Endothelial cell of umbilical vein (primary cell): ENCODE results near the gene LCOR. TPM values are rescaled to one million over a fixed set of nuclear protein-coding genes. Genes with fewer than 3 reads are reported as not detected.

Experiments used
- BruUV-seq: library from RNA; stranded (reverse); fragments of 400-500 nt; replicated peaks from 2 replicates; lab custom pipeline; 2021; lab: Mats Ljungman, UMichigan
- CTCF ChIA-PET: fragments of 300-600, 350-600 bp; sonication (Branson Sonifier 250); formaldehyde crosslinking; loops from one replicate; lab custom pipeline; 2021; ENCODE audit warnings: antibody characterized with exemption, inconsistent platforms; lab: Charles Lee
- POLR2A ChIA-PET: fragments of 300-600, 350-600 bp; sonication (Branson Sonifier 250); formaldehyde crosslinking; loops from one replicate; lab custom pipeline; 2021; ENCODE audit warnings: antibody characterized with exemption, inconsistent platforms; lab: Charles Lee
- DNase-seq: peaks from one replicate; pipeline ENCODE4 v3.0.0-alpha.2; 2011; ENCODE audit warnings: low read depth, low spot score
- FAIRE-seq: peaks from 2 replicates; lab custom pipeline; 2011; peaks lifted over from hg19 to GRCh38; lab: Jason Lieb, UNC
- H2AFZ ChIP-seq: 2 replicates; pipeline ENCODE4 v1.6.0; 2012; ENCODE audit warnings: low read depth, low read length, control low read depth, inconsistent platforms
- H3K27ac ChIP-seq: 2 replicates; pipeline ENCODE4 v1.5.1; 2011; ENCODE audit warnings: low read depth, mild to moderate bottlenecking, control low read depth, low read length, moderate library complexity; ENCODE audit not compliant: insufficient read depth
- H3K27me3 ChIP-seq, 2 experiments: 2 replicates each; pipeline versions ENCODE4 v1.6.0 to v1.6.1; 2011; ENCODE audit warnings: low read length in 2 of 2, mixed read lengths in 1 of 2; ENCODE audit not compliant: control insufficient read depth in 2 of 2, insufficient read depth in 2 of 2
- H3K36me3 ChIP-seq, 2 experiments: 2 replicates in 1 of 2; 3 replicates in 1 of 2; pipeline ENCODE4 v1.5.1; 2011; ENCODE audit warnings: low read length in 2 of 2, mild to moderate bottlenecking in 1 of 2, moderate library complexity in 1 of 2; ENCODE audit not compliant: control insufficient read depth in 2 of 2, insufficient read depth in 2 of 2; ENCODE audit errors: extremely low read depth in 1 of 2
- H3K4me1 ChIP-seq: 3 replicates; pipeline ENCODE4 v1.5.1; 2011; ENCODE audit warnings: mild to moderate bottlenecking, low read length; ENCODE audit not compliant: control insufficient read depth, insufficient read depth; ENCODE audit errors: extremely low read depth
- H3K4me2 ChIP-seq: 2 replicates; pipeline ENCODE4 v1.6.1; 2011; ENCODE audit warnings: low read length, control low read depth, mixed read lengths; ENCODE audit not compliant: insufficient read depth
- H3K4me3 ChIP-seq, 3 experiments: fragments of 200-600 bp in 1 of 3; sonication (generic), shearing (Covaris generic) in 1 of 3; replicated peaks in 1 of 3; 2 replicates each; pipeline ENCODE4 v1.5.1; 2011 to 2016; ENCODE audit warnings: control low read depth in 3 of 3, low read length in 3 of 3, mild to moderate bottlenecking in 2 of 3, inconsistent platforms in 1 of 3, low read depth in 1 of 3, moderate library complexity in 1 of 3; ENCODE audit not compliant: insufficient read depth in 1 of 3
- H3K79me2 ChIP-seq: 2 replicates; pipeline ENCODE4 v1.6.0; 2012; ENCODE audit warnings: low read length, inconsistent platforms; ENCODE audit not compliant: control insufficient read depth, insufficient read depth
- H3K9ac ChIP-seq: replicated peaks from 2 replicates; pipeline ENCODE3; 2011; ENCODE audit warnings: low read length, control low read depth; ENCODE audit not compliant: insufficient read depth; ENCODE audit errors: extremely low read depth
- H3K9me1 ChIP-seq: replicated peaks from 3 replicates; pipeline ENCODE4 v1.6.0; 2011; ENCODE audit warnings: mild to moderate bottlenecking, low read length; ENCODE audit not compliant: control insufficient read depth, insufficient read depth; ENCODE audit errors: extremely low read depth
- H3K9me3 ChIP-seq: replicated peaks from 2 replicates; pipeline ENCODE4 v1.5.1; 2012; ENCODE audit warnings: low read length, inconsistent platforms; ENCODE audit not compliant: control insufficient read depth, insufficient read depth
- H4K20me1 ChIP-seq: replicated peaks from 2 replicates; pipeline ENCODE3; 2011; ENCODE audit warnings: mild to moderate bottlenecking, low read length; ENCODE audit not compliant: control insufficient read depth, insufficient read depth; ENCODE audit errors: extremely low read depth
- FOS ChIP-seq: IDR thresholded peaks from 2 replicates; pipeline ENCODE4 v1.6.1; 2011; ENCODE audit warnings: mild to moderate bottlenecking, low read length, moderate library complexity, borderline replicate concordance; ENCODE audit not compliant: insufficient read depth
- JUN ChIP-seq: IDR thresholded peaks from 2 replicates; pipeline ENCODE4 v1.6.1; 2011; ENCODE audit warnings: borderline replicate concordance, low read depth; ENCODE audit not compliant: insufficient read length, insufficient read depth
- MYC ChIP-seq: IDR thresholded peaks from one replicate; pipeline ENCODE4 v1.6.1; 2011; ENCODE audit warnings: mild to moderate bottlenecking, low read depth, low read length
- dilution Hi-C: fragments of 300-500 bp; cut with MboI; formaldehyde crosslinking; loops from one replicate; pipeline ENCODE4 v1.15.0; 2019; ENCODE audit warnings: low sequenced_read_pairs; ENCODE audit not compliant: extremely low pct_ligation_motif_present
- intact Hi-C: fragments of 100-400 bp; cut with micrococcal nuclease; formaldehyde crosslinking; loops from one replicate; pipeline ENCODE4 v1.10.0; 2022
- polyA plus RNA-seq, 4 experiments: library from polyadenylated mRNA; depleted of rRNA in 3 of 4; stranded (reverse) in 3 of 4; unstranded in 1 of 4; fragments of >200 nt; gene quantifications; 2 replicates each; pipeline versions ENCODE4 v1.2.1 to v1.2.3, GENCODE V29; 2011 to 2012; ENCODE audit warnings: missing spikeins in 1 of 4
- total RNA-seq: library from RNA; stranded (reverse); gene quantifications from 2 replicates; pipeline ENCODE4 v1.2.3, GENCODE V29; 2021
- TF ChIP-seq, protein P1 (sequence below): IDR thresholded peaks from 2 replicates; pipeline ENCODE4 v1.6.1; 2011; ENCODE audit not compliant: insufficient read depth, insufficient read length
- TF ChIP-seq, protein P2 (sequence below), 2 donors: IDR thresholded peaks; 1 replicate in 1 of 2; 2 replicates in 1 of 2; pipeline ENCODE4 v1.5.1; 2011; ENCODE audit warnings: low read length in 2 of 2, mild to moderate bottlenecking in 2 of 2, moderate library complexity in 2 of 2, control low read depth in 1 of 2, inconsistent platforms in 1 of 2, low read depth in 1 of 2; ENCODE audit not compliant: insufficient read depth in 1 of 2; ENCODE audit errors: extremely low read depth in 1 of 2

The LCOR gene
- total and polyA plus RNA-seq, 2 donors (not counting 3 experiments of a cell fraction or from before 2014, with no cell fraction given), result 11.6 to 39.0 TPM

DNA sequence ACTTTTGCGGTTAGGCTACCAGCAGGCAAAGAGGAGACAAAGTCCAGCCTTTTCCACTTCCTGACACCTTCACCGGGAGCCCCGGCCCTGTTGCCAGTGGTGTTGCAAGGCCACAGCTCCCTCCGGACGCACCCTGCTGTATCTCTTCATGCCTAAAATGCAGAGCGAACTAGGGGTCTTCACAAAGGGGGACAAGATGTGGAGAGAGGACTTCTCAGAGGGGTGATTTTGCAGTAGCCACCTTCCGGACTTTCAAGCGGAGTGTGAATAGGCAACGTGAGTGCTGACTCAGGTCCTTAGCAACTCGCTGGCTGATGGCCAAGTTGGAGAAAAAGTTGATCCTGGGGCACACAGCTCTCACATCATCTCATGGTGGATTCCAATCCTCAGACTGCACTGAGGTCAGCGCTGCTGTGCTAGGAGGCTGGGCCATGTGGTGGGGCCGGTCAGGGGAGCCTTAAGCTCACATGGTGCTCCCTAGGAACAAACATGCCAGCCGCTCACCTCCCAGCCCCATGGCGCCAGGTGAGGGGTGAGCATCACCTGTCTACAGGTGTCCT is 166.3 kb downstream of the LCOR start:
- H3K9ac ChIP-seq, result no peak overlapping the region
- no peaks in the 10 kb centered on the region for H3K9me1 ChIP-seq
- intact Hi-C loops, result no loop called here
- peaks cover 0 to under 1% of the 10 kb centered on the region in 2 experiments for H3K27me3 ChIP-seq
- no peaks in the 10 kb centered on the region for H4K20me1 ChIP-seq
- H3K4me2 ChIP-seq, result no peak overlapping the region
- peak; percentile 3 for DNase-seq
- H3K36me3 ChIP-seq, result no peaks in the 10 kb centered on the region
- H3K4me3 ChIP-seq, result no peak overlapping the region
- ChIA-PET POLR2A (no interaction called here), CTCF (interaction anchor here (3.1 kb wide), 1 partner anchor 27 kb away, joined by 9 read pairs; no protein-coding TSS in a partner anchor)
- no peak for FAIRE-seq
- BruUV-seq, result no TSS peak
- TF ChIP-seq FOS (no peak), MYC (no peak), JUN (no peak)
- TF ChIP-seq, protein P1, sequence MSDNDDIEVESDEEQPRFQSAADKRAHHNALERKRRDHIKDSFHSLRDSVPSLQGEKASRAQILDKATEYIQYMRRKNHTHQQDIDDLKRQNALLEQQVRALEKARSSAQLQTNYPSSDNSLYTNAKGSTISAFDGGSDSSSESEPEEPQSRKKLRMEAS, result no peak
- TF ChIP-seq, protein P2, sequence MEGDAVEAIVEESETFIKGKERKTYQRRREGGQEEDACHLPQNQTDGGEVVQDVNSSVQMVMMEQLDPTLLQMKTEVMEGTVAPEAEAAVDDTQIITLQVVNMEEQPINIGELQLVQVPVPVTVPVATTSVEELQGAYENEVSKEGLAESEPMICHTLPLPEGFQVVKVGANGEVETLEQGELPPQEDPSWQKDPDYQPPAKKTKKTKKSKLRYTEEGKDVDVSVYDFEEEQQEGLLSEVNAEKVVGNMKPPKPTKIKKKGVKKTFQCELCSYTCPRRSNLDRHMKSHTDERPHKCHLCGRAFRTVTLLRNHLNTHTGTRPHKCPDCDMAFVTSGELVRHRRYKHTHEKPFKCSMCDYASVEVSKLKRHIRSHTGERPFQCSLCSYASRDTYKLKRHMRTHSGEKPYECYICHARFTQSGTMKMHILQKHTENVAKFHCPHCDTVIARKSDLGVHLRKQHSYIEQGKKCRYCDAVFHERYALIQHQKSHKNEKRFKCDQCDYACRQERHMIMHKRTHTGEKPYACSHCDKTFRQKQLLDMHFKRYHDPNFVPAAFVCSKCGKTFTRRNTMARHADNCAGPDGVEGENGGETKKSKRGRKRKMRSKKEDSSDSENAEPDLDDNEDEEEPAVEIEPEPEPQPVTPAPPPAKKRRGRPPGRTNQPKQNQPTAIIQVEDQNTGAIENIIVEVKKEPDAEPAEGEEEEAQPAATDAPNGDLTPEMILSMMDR (IDR thresholded peaks at IDR 0.05; ENCODE audit: extremely low read depth in 1 of 2, insufficient read depth in 1 of 2, low read depth in 1 of 2, low read length in 2 of 2), result no peak
- H3K4me1 ChIP-seq, result no peaks in the 10 kb centered on the region
- H3K27ac ChIP-seq, result no peak overlapping the region
- H3K79me2 ChIP-seq, result no peaks in the 10 kb centered on the region
- H3K9me3 ChIP-seq, result no peaks in the 10 kb centered on the region
- H2AFZ ChIP-seq, result no peak overlapping the region
- dilution Hi-C loops, result no loop called here
